A673 (cell line): Measurements from ENCODE around the gene SAPCD1.

ENCODE experiments used
- EZH2 ChIP-seq: fragments of 200-600 bp; sonication (generic); IDR thresholded peaks from 2 replicates; pipeline ENCODE4 v1.6.1; 2017; ENCODE audit warnings: borderline replicate concordance, low read depth, mild to moderate bottlenecking, mixed read lengths, antibody characterized with exemption, low read length; ENCODE audit not compliant: poor library complexity, severe bottlenecking
- TF ChIP-seq, protein P1 (sequence below): fragments of 300-800, 200-600 bp; sonication (generic); conservative IDR thresholded peaks from 2 replicates; pipeline ENCODE4 v1.5.1; 2017; ENCODE audit warnings: low read depth, mild to moderate bottlenecking, antibody characterized with exemption, low read length, moderate library complexity, mixed read lengths

DNA sequence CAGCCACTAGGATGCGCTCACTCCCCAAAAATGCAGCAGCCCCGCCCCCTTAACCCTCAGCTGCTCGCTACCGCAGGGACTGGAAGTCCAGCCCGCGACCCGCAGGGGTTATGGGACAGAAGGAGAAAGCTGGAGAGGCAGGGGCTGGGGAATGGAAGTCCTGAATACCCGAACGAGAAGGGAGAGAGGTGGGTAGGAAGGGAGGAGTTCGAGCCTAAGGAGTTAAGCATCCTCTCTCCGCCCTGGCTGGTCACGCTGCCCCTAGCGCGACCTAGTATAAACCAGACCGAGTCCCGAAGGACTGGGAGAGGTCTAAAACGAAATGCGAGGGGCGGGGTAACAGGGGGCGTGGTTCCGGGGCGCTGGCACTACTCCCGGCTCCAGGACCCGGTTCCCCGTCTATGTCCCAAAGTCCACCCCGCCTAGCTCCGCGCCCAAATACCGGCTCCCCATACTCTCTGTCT, 32.9 kb upstream of the SAPCD1 start:
- TF ChIP-seq, protein P1, sequence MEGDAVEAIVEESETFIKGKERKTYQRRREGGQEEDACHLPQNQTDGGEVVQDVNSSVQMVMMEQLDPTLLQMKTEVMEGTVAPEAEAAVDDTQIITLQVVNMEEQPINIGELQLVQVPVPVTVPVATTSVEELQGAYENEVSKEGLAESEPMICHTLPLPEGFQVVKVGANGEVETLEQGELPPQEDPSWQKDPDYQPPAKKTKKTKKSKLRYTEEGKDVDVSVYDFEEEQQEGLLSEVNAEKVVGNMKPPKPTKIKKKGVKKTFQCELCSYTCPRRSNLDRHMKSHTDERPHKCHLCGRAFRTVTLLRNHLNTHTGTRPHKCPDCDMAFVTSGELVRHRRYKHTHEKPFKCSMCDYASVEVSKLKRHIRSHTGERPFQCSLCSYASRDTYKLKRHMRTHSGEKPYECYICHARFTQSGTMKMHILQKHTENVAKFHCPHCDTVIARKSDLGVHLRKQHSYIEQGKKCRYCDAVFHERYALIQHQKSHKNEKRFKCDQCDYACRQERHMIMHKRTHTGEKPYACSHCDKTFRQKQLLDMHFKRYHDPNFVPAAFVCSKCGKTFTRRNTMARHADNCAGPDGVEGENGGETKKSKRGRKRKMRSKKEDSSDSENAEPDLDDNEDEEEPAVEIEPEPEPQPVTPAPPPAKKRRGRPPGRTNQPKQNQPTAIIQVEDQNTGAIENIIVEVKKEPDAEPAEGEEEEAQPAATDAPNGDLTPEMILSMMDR: no peak; the same call in 1 of the 2 replicates
- TF ChIP-seq EZH2: no peak
